H9 (cell line): ENCODE results near the gene ST8SIA2. TPM values are rescaled to one million over a fixed set of nuclear protein-coding genes. Genes with fewer than 3 reads are reported as not detected.

ENCODE experiments used
- DNase-seq: peaks from one replicate; pipeline ENCODE4 v3.0.0-alpha.2; 2017
- H2AFZ ChIP-seq: one replicate; pipeline ENCODE4 v1.6.1; 2013; ENCODE audit warnings: mild to moderate bottlenecking, low read length, control low read depth, moderate library complexity
- H2AK5ac ChIP-seq: 2 replicates; pipeline ENCODE4 v1.6.1; 2013; ENCODE audit warnings: low read length, control low read depth, mixed read lengths; ENCODE audit not compliant: insufficient read length
- H2BK120ac ChIP-seq: one replicate; pipeline ENCODE4 v1.6.1; 2013; ENCODE audit warnings: low read depth, mild to moderate bottlenecking, low read length, control low read depth, inconsistent platforms; ENCODE audit not compliant: poor library complexity, severe bottlenecking
- H2BK12ac ChIP-seq: 2 replicates; pipeline ENCODE4 v1.6.1; 2013; ENCODE audit warnings: low read length, control low read depth, mixed read lengths, low read depth; ENCODE audit not compliant: insufficient read length
- H2BK15ac ChIP-seq: 2 replicates; pipeline ENCODE4 v1.6.1; 2013; ENCODE audit warnings: low read depth, low read length, control low read depth
- H2BK20ac ChIP-seq: one replicate; pipeline ENCODE4 v1.6.1; 2013; ENCODE audit warnings: low read depth, mild to moderate bottlenecking, low read length, control low read depth, inconsistent platforms; ENCODE audit not compliant: poor library complexity, severe bottlenecking
- H2BK5ac ChIP-seq: 2 replicates; pipeline ENCODE4 v1.6.1; 2013; ENCODE audit warnings: low read length, control low read depth, mixed read lengths; ENCODE audit not compliant: insufficient read length
- H3K14ac ChIP-seq: 2 replicates; pipeline ENCODE4 v1.6.1; 2013; ENCODE audit warnings: low read length, control low read depth; ENCODE audit not compliant: insufficient read depth
- H3K18ac ChIP-seq: 2 replicates; pipeline ENCODE4 v1.6.1; 2013; ENCODE audit warnings: low read depth, mild to moderate bottlenecking, mixed read lengths, low read length, control low read depth; ENCODE audit not compliant: insufficient read length
- H3K23ac ChIP-seq: 2 replicates; pipeline ENCODE4 v1.6.1; 2013; ENCODE audit warnings: low read length, control low read depth, mixed read lengths, low read depth; ENCODE audit not compliant: insufficient read length
- H3K23me2 ChIP-seq: 2 replicates; pipeline ENCODE4 v1.6.1; 2013; ENCODE audit warnings: low read depth, mild to moderate bottlenecking, mixed read lengths, low read length, control low read depth; ENCODE audit not compliant: insufficient read length, poor library complexity, severe bottlenecking
- H3K27ac ChIP-seq: 2 replicates; pipeline ENCODE4 v1.5.1; 2013; ENCODE audit warnings: low read length, control low read depth, mixed read lengths, low read depth; ENCODE audit not compliant: insufficient read length
- H3K27me3 ChIP-seq: 2 replicates; pipeline ENCODE4 v1.6.1; 2013; ENCODE audit warnings: low read length, control low read depth, inconsistent platforms; ENCODE audit not compliant: insufficient read depth
- H3K4ac ChIP-seq: 2 replicates; pipeline ENCODE4 v1.6.1; 2013; ENCODE audit warnings: low read depth, mild to moderate bottlenecking, control low read depth, inconsistent platforms, low read length, moderate library complexity
- H3K4me1 ChIP-seq: 2 replicates; pipeline ENCODE4 v1.6.1; 2013; ENCODE audit warnings: low read length, control low read depth, inconsistent platforms; ENCODE audit not compliant: insufficient read depth
- H3K4me2 ChIP-seq: 2 replicates; pipeline ENCODE4 v1.6.1; 2013; ENCODE audit warnings: low read length, control low read depth, mixed read lengths; ENCODE audit not compliant: insufficient read length, insufficient read depth
- H3K56ac ChIP-seq: 2 replicates; pipeline ENCODE4 v1.6.1; 2013; ENCODE audit warnings: low read depth, mild to moderate bottlenecking, mixed read lengths, low read length, control low read depth; ENCODE audit not compliant: insufficient read length
- H3K79me1 ChIP-seq: 2 replicates; pipeline ENCODE4 v1.6.1; 2013; ENCODE audit warnings: low read depth, mild to moderate bottlenecking, moderate library complexity, low read length, control low read depth, inconsistent platforms; ENCODE audit not compliant: insufficient read depth, poor library complexity, severe bottlenecking
- H3K79me2 ChIP-seq: 2 replicates; pipeline ENCODE4 v1.6.1; 2013; ENCODE audit warnings: low read length, control low read depth, inconsistent platforms; ENCODE audit not compliant: insufficient read depth
- H3K9ac ChIP-seq: 2 replicates; pipeline ENCODE4 v1.6.1; 2013; ENCODE audit warnings: low read length, control low read depth, mixed read lengths; ENCODE audit not compliant: insufficient read length; ENCODE audit errors: extremely low read depth
- H3K9me3 ChIP-seq: one replicate; pipeline ENCODE4 v1.6.1; 2013; ENCODE audit warnings: low read depth, low read length, inconsistent platforms; ENCODE audit not compliant: control insufficient read depth
- H3T11ph ChIP-seq: one replicate; pipeline ENCODE4 v1.6.1; 2013; ENCODE audit warnings: mild to moderate bottlenecking, low read length, control low read depth, inconsistent platforms
- H4K20me1 ChIP-seq: one replicate; pipeline ENCODE4 v1.6.1; 2013; ENCODE audit not compliant: control insufficient read depth, insufficient read length, insufficient read depth
- H4K5ac ChIP-seq: 2 replicates; pipeline ENCODE4 v1.6.1; 2013; ENCODE audit warnings: low read depth, mild to moderate bottlenecking, mixed read lengths, low read length, control low read depth; ENCODE audit not compliant: insufficient read length
- H4K8ac ChIP-seq: replicated peaks from 2 replicates; pipeline ENCODE4 v1.6.1; 2013; ENCODE audit warnings: low read length, control low read depth, mixed read lengths, low read depth; ENCODE audit not compliant: insufficient read length
- H4K91ac ChIP-seq: 2 replicates; pipeline ENCODE4 v1.6.1; 2013; ENCODE audit warnings: low read depth, mild to moderate bottlenecking, moderate library complexity, mixed read lengths, low read length, control low read depth; ENCODE audit not compliant: insufficient read length
- H3K27ac Mint-ChIP-seq, 3 experiments: 2 replicates in 2 of 3; 3 replicates in 1 of 3; pipeline ENCODE4 v1.8.0; 2020 to 2021; ENCODE audit warnings: mixed read lengths in 3 of 3, mild to moderate bottlenecking in 1 of 3, moderate library complexity in 1 of 3
- H3K27me3 Mint-ChIP-seq: 2 replicates; pipeline ENCODE4 v1.8.0; 2021; ENCODE audit warnings: low read depth, mild to moderate bottlenecking, moderate library complexity, mixed read lengths
- H3K36me3 Mint-ChIP-seq, 3 experiments: 2 replicates in 2 of 3; 3 replicates in 1 of 3; pipeline ENCODE4 v1.8.0; 2020 to 2021; ENCODE audit warnings: low read depth in 3 of 3, mixed read lengths in 3 of 3; ENCODE audit not compliant: insufficient read depth in 1 of 3
- H3K4me1 Mint-ChIP-seq, 2 experiments: 2 replicates each; pipeline ENCODE4 v1.8.0; 2020; ENCODE audit warnings: mixed read lengths in 2 of 2
- H3K4me3 Mint-ChIP-seq, 2 experiments: 2 replicates in 1 of 2; 3 replicates in 1 of 2; pipeline ENCODE4 v1.8.0; 2020 to 2021; ENCODE audit warnings: mild to moderate bottlenecking in 2 of 2, mixed read lengths in 2 of 2, moderate library complexity in 1 of 2
- H3K9me3 Mint-ChIP-seq, 2 experiments: 2 replicates in 1 of 2; 3 replicates in 1 of 2; pipeline ENCODE4 v1.8.0; 2020; ENCODE audit warnings: mild to moderate bottlenecking in 2 of 2, mixed read lengths in 2 of 2, moderate library complexity in 1 of 2
- WGBS: extraction: QIAGEN DNeasy Blood & Tissue Kit; methylation state at CpG from one replicate; pipeline ENCODE4 v1.1.7; 2013; ENCODE audit warnings: missing lambda C conversion rate, low lambda C conversion rate, mixed read lengths; ENCODE audit not compliant: insufficient read length; ENCODE audit errors: extremely low coverage; 5-methylcytosine and 5-hydroxymethylcytosine counted together
- total RNA-seq: library from RNA; stranded (reverse); gene quantifications from 2 replicates; pipeline ENCODE4 v1.2.1, GENCODE V29; 2021
- TF ChIP-seq, protein P1 (sequence below): fragments of 200-600 bp; sonication (generic); conservative IDR thresholded peaks from 3 replicates; pipeline ENCODE4 v1.8.0; 2021; ENCODE audit warnings: antibody characterized with exemption, mild to moderate bottlenecking

ST8SIA2 gene
- total RNA-seq, 1 experiment from 2014 or later, result 1.8 TPM

DNA sequence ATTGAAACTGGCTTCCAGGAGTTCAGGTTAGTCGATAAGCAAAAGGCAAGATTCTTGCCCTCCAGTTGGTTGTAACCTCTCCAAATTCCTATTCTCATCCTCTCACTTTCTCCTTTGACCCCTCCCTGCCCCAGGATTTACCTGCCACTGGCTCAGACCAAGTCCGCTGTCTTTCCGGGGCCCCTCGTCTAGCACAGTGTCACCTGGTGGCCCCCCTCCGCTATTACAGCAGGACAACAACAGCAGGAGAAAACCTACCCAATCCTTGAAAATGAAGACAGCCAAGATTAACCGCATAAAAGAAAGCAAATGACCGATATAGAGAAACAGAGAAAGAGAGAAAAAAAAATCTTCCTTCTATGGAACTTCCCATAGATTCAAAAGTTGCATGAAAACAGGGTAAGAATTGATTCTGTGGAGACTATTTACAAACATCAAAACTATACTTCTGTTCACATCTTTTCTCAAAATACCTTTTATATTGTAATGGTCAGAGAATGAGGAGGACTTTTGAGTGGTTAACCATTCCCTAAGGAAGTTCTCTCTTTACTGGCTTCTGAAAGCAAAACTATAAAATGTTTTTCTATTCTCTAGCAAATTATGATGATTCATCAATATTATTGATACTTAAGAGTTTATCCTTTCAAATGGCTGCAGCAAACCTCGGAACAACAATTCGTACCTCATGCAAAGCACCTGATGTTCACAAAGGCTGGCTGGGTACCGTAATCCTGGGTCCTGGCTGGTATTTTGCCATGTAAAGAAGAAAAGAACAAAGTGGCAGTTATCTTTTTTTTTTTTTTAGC lies 10.0 kb upstream of the ST8SIA2 start:
- no peak overlapping the region for H3K56ac ChIP-seq
- no peaks in the 10 kb centered on the region for H3K9me3 ChIP-seq
- no peak overlapping the region for H3K14ac ChIP-seq
- no peak overlapping the region for H2BK20ac ChIP-seq
- H3T11ph ChIP-seq, result no peak overlapping the region
- peaks cover 2 to 9% of the 10 kb centered on the region in 2 experiments for H3K4me1 Mint-ChIP-seq
- H3K23ac ChIP-seq, result no peak overlapping the region
- no peak overlapping the region for H3K4me3 Mint-ChIP-seq
- H4K8ac ChIP-seq, result no peak overlapping the region
- H2AFZ ChIP-seq, result no peak overlapping the region
- TF ChIP-seq, protein P1, sequence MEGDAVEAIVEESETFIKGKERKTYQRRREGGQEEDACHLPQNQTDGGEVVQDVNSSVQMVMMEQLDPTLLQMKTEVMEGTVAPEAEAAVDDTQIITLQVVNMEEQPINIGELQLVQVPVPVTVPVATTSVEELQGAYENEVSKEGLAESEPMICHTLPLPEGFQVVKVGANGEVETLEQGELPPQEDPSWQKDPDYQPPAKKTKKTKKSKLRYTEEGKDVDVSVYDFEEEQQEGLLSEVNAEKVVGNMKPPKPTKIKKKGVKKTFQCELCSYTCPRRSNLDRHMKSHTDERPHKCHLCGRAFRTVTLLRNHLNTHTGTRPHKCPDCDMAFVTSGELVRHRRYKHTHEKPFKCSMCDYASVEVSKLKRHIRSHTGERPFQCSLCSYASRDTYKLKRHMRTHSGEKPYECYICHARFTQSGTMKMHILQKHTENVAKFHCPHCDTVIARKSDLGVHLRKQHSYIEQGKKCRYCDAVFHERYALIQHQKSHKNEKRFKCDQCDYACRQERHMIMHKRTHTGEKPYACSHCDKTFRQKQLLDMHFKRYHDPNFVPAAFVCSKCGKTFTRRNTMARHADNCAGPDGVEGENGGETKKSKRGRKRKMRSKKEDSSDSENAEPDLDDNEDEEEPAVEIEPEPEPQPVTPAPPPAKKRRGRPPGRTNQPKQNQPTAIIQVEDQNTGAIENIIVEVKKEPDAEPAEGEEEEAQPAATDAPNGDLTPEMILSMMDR, result peak; percentile 96
- H3K23me2 ChIP-seq, result no peaks in the 10 kb centered on the region
- no peak overlapping the region for H3K27ac Mint-ChIP-seq
- no peaks in the 10 kb centered on the region for H3K4me1 ChIP-seq
- no CpG with 5 or more reads among the region's 10 CpGs for WGBS
- no peak overlapping the region for H2BK120ac ChIP-seq
- no peak overlapping the region for H2BK5ac ChIP-seq
- H3K27me3 Mint-ChIP-seq, result peaks cover 27% of the 10 kb centered on the region
- H3K18ac ChIP-seq, result no peak overlapping the region
- H4K20me1 ChIP-seq, result no peaks in the 10 kb centered on the region
- peak; percentile 80 for DNase-seq
- no peak overlapping the region for H3K9ac ChIP-seq
- no peak overlapping the region for H2BK12ac ChIP-seq
- no peak overlapping the region for H3K4ac ChIP-seq
- H2BK15ac ChIP-seq, result no peak overlapping the region
- H3K9me3 Mint-ChIP-seq, result no peaks in the 10 kb centered on the region
- H3K27ac ChIP-seq, result no peak overlapping the region
- no peak overlapping the region for H3K4me2 ChIP-seq
- no peaks in the 10 kb centered on the region for H3K79me2 ChIP-seq
- no peaks in the 10 kb centered on the region; the same call in 1 of the 2 replicates for H3K27me3 ChIP-seq
- H2AK5ac ChIP-seq, result no peak overlapping the region
- no peaks in the 10 kb centered on the region for H3K36me3 Mint-ChIP-seq
- no peak overlapping the region for H4K5ac ChIP-seq
- H3K79me1 ChIP-seq, result no peaks in the 10 kb centered on the region
- H4K91ac ChIP-seq, result no peak overlapping the region
